ENCODE measurements around the gene TLE1.
"Not testable (repeated sequence)": the region's sequence is repeated elsewhere in the genome, so short reads cannot be mapped to it uniquely, and the experiment has no call there.

The TLE1 gene

DNA sequence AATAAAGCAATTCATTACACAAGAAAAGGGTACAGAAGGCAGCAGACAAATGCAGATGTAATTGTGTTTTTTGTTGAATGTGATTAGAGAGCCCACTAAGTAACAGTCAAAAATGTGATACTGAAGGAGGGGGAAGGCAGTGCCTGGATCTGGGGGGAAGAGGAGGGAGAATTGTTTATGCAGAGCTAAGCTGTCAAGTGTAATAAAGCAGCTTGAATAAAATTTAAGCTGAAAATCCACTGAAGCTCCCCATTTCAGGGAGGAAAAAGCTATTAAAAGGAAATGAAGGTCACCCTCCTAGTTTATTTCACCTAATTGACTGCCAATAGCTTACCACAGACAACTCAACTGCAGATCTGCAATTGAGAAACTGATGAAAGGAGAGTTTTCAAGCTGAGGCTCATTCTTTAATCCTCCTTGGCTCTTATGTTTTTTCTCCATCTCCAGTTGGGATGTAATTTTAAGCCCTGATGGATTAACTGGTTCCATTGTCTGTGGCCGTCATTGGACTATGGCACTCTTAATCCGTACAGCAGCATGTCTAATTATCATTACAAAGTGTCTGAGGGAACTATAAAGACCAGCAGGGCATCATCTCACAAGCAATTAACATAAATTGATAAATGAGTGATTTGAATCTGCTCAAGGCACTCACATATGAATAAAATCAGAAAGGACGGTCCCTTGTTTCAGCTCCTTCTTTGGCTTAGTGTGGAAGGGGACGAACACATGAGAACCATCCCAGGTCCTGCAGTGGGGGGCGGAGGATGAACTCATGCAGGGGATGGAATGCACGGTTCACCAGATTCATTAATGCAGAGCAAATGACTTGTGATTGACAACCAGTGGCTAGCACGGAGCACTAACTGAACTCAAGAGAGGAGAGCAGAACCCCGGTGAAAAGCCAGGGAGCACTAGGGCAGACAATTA, 38.5 kb downstream of the TLE1 start:
- Mint-ChIP-seq H3K27me3 (no peaks in the 10 kb centered on the region), H3K4me3 (no peak overlapping the region), H3K36me3 (ENCODE audit: low read depth) (no peaks in the 10 kb centered on the region), H3K9me3 (no peaks in the 10 kb centered on the region), H3K27ac (no peak overlapping the region), H3K4me1 (ENCODE audit: low read depth) (peaks cover 5% of the 10 kb centered on the region)

DNA sequence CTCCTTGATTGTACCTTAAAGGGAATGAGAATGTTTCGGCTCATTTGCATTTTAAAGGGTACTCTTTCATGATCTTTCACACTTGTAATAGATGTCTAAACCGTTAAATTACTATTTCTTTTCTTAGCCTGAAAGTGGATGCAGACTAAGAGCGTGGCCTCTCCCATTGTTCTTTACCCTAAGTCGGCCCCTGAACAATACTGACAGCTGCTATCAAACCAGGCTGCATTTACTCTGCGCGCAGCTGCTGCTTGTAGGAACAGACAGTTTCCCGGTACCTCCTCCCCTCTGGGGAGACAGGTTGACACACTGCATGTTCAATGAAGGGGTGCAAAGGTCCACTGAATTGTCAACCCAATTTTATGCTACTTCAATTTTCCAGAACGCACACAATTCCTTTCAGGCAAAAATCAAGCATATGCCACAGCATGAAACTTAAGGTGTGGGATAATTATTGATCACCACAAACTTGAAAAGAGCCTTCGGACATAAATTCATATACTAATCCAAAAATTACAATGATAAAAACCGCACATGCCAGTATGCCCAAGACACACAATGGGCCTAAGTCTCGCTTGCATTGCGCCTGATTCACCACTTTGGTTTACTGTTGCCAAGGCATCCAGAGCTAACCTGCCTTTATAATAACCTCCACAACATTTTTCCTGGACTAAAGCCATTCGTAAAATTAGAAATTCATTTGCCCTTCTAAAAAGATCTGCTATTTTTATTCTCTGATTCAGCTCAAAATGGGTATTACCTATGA, 39.7 kb downstream of the TLE1 start:
- Mint-ChIP-seq H3K4me1 (ENCODE audit: low read depth) (no peaks in the 10 kb centered on the region), H3K36me3 (ENCODE audit: low read depth) (no peaks in the 10 kb centered on the region), H3K9me3 (no peaks in the 10 kb centered on the region), H3K27ac (no peak overlapping the region), H3K27me3 (no peaks in the 10 kb centered on the region), H3K4me3 (no peak overlapping the region)

DNA sequence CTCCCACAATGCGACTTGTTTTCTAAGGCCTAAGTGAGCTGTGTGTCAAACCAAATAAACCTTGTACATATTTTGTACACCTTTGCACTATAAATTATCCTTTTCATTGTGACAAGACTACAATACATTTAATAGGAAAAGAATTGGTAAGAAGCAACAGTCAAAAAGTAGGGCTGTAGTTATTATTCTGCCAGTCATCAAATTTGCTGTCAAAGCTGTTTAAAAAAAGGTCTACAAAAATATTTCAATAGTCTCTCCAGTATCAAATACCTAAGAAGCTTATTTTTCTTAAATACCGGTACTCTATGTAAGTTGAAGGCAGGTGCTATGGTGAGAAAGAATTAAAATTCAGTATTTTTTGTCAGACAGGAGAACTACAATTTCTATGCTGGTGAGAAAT, 40.5 kb downstream of the TLE1 start:
- Mint-ChIP-seq H3K9me3 (peaks cover 4% of the 10 kb centered on the region), H3K27me3 (no peaks in the 10 kb centered on the region), H3K4me1 (ENCODE audit: low read depth) (no peaks in the 10 kb centered on the region), H3K4me3 (no peak overlapping the region), H3K27ac (no peak overlapping the region), H3K36me3 (ENCODE audit: low read depth) (no peaks in the 10 kb centered on the region)

DNA sequence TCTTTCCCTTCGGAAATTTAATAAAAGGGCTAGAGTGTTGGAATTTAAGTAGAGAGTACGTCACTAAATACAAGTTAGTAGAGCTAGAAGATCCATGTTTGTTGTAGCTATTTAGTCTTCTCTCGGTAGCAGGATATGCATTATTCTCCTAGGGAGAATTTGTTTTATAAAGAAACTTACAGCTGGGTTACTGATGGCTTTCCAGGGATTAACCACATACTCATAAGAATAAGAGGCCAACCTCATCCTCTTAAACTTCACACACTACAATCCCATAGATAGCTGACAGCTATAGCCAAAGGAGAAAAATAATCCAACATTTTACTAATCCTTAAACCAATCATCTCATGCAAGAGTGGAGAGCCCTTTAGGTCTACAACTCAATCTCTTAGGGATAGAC, 43.0 kb downstream of the TLE1 start:
- no peaks in the 10 kb centered on the region for H3K4me1 Mint-ChIP-seq (ENCODE audit: low read depth)
- H3K4me3 Mint-ChIP-seq, result no peak overlapping the region
- H3K27ac Mint-ChIP-seq, result no peak overlapping the region
- no peaks in the 10 kb centered on the region for H3K36me3 Mint-ChIP-seq (ENCODE audit: low read depth)
- no peaks in the 10 kb centered on the region for H3K27me3 Mint-ChIP-seq
- H3K9me3 Mint-ChIP-seq, result peaks cover 9% of the 10 kb centered on the region

DNA sequence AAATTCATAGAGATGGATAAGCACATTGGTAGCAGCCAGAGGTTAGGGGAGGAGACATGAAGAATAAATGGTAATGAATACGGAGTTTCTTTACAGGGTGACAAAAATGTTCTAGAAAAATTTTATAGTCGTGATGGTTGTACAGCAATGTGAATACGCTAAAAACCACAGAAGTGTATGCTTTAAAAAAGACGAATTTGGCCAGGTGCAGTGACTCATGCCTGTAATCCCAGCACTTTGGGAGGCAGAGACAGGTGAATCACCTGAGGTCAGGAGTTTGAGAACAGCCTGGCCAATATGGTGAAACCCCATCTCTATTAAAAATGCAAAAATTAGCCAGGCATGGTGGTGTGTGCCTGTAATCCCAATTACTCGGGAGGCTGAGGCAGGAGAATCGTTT, 44.8 kb downstream of the TLE1 start:
- H3K27ac Mint-ChIP-seq, result not testable (repeated sequence)

DNA sequence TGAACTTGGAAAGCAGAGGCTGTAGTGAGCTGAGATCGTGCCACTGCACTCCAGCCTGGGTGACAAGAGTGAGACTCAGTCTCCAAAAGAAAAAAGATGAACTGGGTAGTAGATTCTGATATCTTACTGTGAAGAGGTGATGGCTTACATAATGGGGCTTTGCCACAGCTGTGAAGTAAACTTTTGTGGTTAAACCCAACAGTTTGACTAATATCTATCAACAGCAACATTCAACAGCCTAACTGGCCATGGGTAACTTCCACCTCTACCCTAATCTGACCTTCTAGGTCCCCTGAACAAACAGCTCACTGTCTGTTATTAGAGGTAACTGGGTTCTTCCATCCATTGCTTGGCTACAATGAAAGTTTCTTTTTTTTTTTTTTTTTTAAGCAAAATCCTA, 52.1 kb downstream of the TLE1 start:
- H3K9me3 Mint-ChIP-seq, result no peaks in the 10 kb centered on the region
- H3K27ac Mint-ChIP-seq, result no peak overlapping the region
- no peaks in the 10 kb centered on the region for H3K27me3 Mint-ChIP-seq
- H3K4me3 Mint-ChIP-seq, result no peak overlapping the region
- no peaks in the 10 kb centered on the region for H3K4me1 Mint-ChIP-seq (ENCODE audit: low read depth)
- no peaks in the 10 kb centered on the region for H3K36me3 Mint-ChIP-seq (ENCODE audit: low read depth)

More for the DNA sequence above, 44.8 kb downstream of the TLE1 start:
- H3K9me3 Mint-ChIP-seq; H3K4me3 Mint-ChIP-seq; H3K4me1 Mint-ChIP-seq (ENCODE audit: low read depth); H3K27me3 Mint-ChIP-seq; H3K36me3 Mint-ChIP-seq (ENCODE audit: low read depth): not testable (repeated sequence)

DNA sequence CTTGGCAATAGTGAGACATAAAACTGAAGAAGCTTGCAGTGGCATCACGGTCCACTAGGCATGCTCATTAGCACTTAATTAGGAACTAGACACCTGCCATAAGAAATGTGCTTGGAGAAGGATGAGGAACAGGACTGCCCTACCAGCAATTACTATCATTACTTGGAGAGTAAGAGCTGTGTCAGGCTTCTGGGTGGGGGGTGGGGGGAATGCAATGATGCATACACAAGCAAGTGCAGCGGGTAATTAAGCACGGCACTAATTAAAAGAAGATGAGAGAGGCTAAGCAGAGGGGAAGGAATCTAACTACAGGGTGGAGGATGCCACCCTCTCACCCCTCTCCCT, 53.1 kb downstream of the TLE1 start:
- Mint-ChIP-seq H3K9me3 (no peaks in the 10 kb centered on the region), H3K27me3 (no peaks in the 10 kb centered on the region), H3K4me3 (no peak overlapping the region), H3K36me3 (ENCODE audit: low read depth) (no peaks in the 10 kb centered on the region), H3K27ac (no peak overlapping the region), H3K4me1 (ENCODE audit: low read depth) (no peaks in the 10 kb centered on the region)

DNA sequence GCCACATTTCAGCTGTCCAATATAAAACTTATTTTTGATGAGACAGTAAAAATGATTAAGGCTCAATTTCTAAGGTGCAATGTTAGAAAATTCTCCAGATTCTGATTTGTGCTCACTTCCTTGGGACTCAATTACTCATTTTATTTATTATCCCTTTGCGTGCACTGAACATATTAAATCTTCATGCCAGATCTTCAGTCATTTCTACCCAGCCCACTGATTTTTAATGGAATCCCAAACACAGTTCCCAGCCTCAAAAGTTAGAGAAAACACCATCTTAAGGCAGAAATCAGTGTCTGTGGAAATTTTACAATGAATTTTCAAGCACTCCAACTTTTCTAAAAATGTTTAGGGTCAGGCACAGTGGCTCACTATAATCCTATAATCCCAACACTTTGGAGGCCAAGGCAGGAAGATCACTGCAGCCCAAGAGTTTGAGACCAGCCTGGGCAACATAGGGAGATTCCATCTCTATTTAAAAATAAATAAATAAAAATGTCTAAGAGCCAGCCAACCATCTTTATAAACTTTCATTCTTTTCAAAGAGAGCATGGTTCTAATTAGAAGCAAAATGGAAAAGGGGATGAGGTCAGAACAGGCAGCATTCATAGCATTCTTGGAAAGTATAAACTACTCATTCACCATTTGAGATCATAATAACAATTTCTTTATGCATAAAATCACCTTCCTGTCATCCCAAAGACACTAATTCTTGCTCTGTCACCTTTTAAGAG, 53.7 kb downstream of the TLE1 start:
- H3K27ac Mint-ChIP-seq, result no peak overlapping the region
- no peaks in the 10 kb centered on the region for H3K4me1 Mint-ChIP-seq (ENCODE audit: low read depth)
- no peaks in the 10 kb centered on the region for H3K9me3 Mint-ChIP-seq

DNA sequence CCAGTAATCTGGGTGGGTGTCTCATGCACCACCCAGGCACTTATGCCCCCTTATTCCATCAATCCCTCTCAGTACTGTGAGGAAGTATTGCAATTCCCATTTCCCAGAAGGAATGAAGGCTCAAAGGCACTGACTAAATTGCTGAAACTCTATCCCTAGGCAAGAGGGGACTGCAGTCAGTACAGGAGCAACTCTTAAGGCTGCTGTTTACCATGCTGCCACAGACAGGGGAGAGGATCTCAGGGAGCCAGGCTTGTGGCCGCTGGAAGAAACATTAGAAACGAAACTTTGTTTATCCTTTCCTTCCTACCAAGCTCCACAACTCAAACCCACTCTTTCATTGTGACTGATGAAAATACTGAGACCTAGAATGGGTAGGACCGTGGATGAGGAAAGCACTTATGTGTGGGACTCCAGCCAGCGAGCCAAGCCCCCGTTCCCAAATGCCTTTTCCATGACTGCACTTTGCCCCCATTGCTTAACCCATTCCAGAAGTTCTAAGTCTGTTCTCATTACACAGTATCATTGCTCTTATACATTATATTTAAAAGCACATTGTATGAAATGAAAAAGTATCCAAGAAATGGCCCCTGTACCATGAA, 54.3 kb downstream of the TLE1 start:
- Mint-ChIP-seq H3K27ac (no peak overlapping the region), H3K27me3 (no peaks in the 10 kb centered on the region), H3K4me1 (ENCODE audit: low read depth) (no peaks in the 10 kb centered on the region), H3K4me3 (no peak overlapping the region), H3K9me3 (no peaks in the 10 kb centered on the region), H3K36me3 (ENCODE audit: low read depth) (no peaks in the 10 kb centered on the region)

More for the DNA sequence above, 53.7 kb downstream of the TLE1 start:
- Mint-ChIP-seq H3K36me3 (ENCODE audit: low read depth) (no peaks in the 10 kb centered on the region), H3K27me3 (no peaks in the 10 kb centered on the region), H3K4me3 (no peak overlapping the region)

DNA sequence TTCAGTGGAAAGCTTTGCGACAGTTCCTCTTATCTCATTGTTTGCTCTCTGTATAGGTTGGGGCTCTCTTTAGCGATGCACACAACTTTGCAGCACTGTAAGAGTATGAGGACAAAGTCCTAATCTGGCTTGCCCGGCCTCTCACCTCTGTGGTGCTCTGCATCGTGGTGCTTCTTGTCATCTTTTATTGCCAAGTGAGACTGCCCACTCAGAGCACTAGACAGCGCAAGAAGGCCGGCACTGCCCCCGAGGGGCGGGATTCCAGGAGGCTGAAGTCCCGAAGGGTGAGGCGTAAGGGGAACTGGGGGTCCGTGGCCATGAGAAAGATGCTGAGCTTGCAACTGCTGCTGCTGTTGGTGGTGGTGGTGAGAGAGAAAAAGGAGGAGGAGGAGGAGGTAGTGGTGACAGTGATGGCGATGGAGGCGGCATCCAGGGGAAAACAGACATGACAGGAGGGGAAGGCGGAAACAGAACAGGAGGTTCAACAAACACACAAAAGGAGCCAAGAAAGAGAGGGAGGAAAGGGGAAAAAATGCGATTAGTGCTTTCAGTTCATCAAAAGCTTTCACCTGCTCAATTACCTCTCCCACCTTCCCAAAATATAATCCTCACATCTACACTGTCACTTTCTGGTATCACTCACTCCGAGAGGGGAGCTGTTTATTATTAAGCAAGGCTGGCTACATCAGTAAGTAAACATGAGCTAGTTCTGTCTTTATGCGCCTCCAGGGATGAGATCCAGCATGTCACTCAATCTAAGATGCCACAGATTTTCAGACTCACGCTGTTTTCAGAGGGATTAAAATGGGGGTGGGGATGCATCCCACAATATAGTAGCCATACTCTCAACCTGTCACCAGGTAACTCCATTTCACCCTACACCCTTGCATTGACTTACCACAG, 55.1 kb downstream of the TLE1 start:
- no peaks in the 10 kb centered on the region for H3K36me3 Mint-ChIP-seq (ENCODE audit: low read depth)
- no peak overlapping the region for H3K27ac Mint-ChIP-seq
- H3K27me3 Mint-ChIP-seq, result no peaks in the 10 kb centered on the region
- H3K9me3 Mint-ChIP-seq, result no peaks in the 10 kb centered on the region
- no peaks in the 10 kb centered on the region for H3K4me1 Mint-ChIP-seq (ENCODE audit: low read depth)
- H3K4me3 Mint-ChIP-seq, result no peak overlapping the region

DNA sequence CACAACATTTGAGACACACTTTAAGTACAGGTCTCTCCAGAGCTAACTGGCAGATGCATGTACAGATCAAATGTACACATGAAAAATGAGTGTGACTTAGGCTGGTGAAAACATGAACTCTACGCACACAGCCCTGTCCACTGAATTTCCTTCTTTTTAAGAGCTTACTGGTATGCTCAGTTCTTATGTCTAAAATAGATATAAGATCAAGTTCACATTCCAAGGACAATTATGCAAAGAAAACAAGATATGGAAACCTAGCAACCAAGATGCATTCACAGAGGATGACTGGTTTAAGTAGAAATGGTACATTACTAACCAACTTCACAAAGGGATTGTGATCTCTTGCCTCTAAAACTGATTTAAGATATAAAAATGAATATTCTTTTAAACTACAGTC, 56.7 kb downstream of the TLE1 start:
- Mint-ChIP-seq H3K36me3 (ENCODE audit: low read depth) (no peaks in the 10 kb centered on the region), H3K9me3 (no peaks in the 10 kb centered on the region), H3K27me3 (no peaks in the 10 kb centered on the region), H3K27ac (no peak overlapping the region), H3K4me3 (no peak overlapping the region), H3K4me1 (ENCODE audit: low read depth) (no peaks in the 10 kb centered on the region)

DNA sequence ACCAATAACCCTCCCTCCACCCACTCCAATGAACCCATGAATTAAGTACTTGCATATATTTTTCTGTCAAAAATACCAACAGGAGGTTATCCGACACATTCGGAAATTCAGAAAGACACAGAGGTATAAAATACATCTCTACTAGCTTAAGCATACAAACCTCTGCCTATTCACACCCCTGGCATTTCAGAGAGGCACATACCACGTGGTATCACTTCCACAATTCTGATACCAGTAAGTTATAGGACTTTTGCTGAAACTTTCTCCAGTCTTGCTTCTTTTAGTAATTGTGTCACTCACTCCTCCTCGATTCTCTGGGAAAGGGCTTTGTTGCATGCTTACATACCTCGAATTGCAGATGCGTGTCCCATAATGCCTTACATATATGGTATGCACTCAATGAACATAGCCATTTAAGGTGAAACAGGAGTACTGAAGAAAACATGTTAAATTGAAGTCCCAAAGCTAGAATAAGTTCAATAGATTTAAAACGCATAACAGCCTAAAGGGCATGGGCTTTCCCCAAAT, 58.1 kb downstream of the TLE1 start:
- Mint-ChIP-seq H3K9me3 (no peaks in the 10 kb centered on the region), H3K27me3 (peaks cover 2% of the 10 kb centered on the region), H3K27ac (no peak overlapping the region), H3K36me3 (ENCODE audit: low read depth) (no peaks in the 10 kb centered on the region), H3K4me3 (no peak overlapping the region), H3K4me1 (ENCODE audit: low read depth) (no peaks in the 10 kb centered on the region)

DNA sequence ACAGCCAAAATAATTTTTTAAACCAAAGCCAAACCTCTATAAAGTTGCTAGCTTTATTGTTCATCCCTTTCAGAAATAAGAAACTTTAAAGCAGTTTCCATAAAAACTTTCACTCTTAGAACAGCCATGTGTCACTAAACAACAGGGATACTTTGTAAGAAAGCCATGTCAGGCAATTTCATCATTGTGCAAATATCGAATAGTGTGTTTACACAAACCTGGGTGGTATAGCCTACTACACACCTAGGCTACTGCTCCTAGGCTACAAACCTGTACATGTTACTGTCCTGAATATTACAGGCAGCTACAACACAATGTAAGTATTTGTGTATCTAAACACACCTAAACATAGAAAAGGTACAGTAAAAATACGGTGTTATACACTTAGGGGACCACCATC, 59.9 kb downstream of the TLE1 start:
- no peaks in the 10 kb centered on the region for H3K36me3 Mint-ChIP-seq (ENCODE audit: low read depth)
- no peaks in the 10 kb centered on the region for H3K4me1 Mint-ChIP-seq (ENCODE audit: low read depth)
- no peaks in the 10 kb centered on the region for H3K9me3 Mint-ChIP-seq
- peaks cover 4% of the 10 kb centered on the region for H3K27me3 Mint-ChIP-seq
- H3K4me3 Mint-ChIP-seq, result no peak overlapping the region
- H3K27ac Mint-ChIP-seq, result no peak overlapping the region

DNA sequence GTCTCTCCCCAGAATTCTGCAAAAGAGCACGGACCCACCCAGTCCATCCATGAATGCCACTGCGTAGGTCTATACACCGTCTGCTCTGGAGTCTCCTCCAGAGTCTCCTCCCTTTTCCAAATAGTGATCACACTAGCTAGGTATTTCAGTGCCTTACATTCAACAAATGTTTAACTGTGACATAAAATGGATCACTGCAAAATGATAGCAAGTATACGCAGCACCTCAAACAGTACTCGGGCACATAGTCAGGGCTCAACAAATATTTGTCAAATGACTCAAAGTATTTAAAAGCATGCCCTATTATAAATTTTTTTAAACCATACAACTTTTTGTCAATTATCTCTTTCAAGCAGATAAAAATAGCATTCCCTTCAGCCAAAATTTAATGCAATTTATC, 60.5 kb downstream of the TLE1 start:
- H3K27ac Mint-ChIP-seq, result no peak overlapping the region
- H3K9me3 Mint-ChIP-seq, result no peaks in the 10 kb centered on the region
- H3K36me3 Mint-ChIP-seq (ENCODE audit: low read depth), result no peaks in the 10 kb centered on the region
- peaks cover 4% of the 10 kb centered on the region for H3K27me3 Mint-ChIP-seq
- H3K4me3 Mint-ChIP-seq, result no peak overlapping the region
- H3K4me1 Mint-ChIP-seq (ENCODE audit: low read depth), result no peaks in the 10 kb centered on the region

All from stimulated activated naive CD8-positive, alpha-beta T cell treated with anti-CD3 and anti-CD28 coated beads, Interleukin-15, Interleukin-2, amounts not matched to agents 100 ng/mL and 50 ng/mL, for 24 hours (primary cell).